ENCODE measurements around the gene SLC12A3.

Gene SLC12A3

GRCh38 chr16:56912746-56913708 is 48.0 kb downstream of the SLC12A3 start:
- Histone ChIP-seq H3K9ac (ENCODE audit: low read length) (peak overlapping the region; percentile 22; the same call in 1 of the 2 replicates), H3K4me2 (ENCODE audit: low read depth, low read length, poor library complexity, severe bottlenecking) (peak overlapping the region; percentile 38), H2AFZ (ENCODE audit: low read depth, low read length, severe bottlenecking) (no peak overlapping the region), H3K27me3 (ENCODE audit: low read length) (no peaks in the 10 kb centered on the region), H4K20me1 (ENCODE audit: low read depth, low read length) (no peaks in the 10 kb centered on the region), H3K9me2 (replicated peaks; ENCODE audit: insufficient read depth, low read length) (no peaks in the 10 kb centered on the region), H3K79me2 (ENCODE audit: insufficient read depth, low read length) (no peaks in the 10 kb centered on the region), H3K27ac (ENCODE audit: low read depth, low read length) (peak overlapping the region; percentile 54), H3F3A (ENCODE audit: insufficient read depth) (peaks cover 26% of the 10 kb centered on the region), H3K4me3 (ENCODE audit: insufficient read depth, low read length, poor library complexity, severe bottlenecking) (no peak overlapping the region), H3K36me3 (ENCODE audit: low read length) (no peaks in the 10 kb centered on the region), H3K9me3 (ENCODE audit: insufficient read depth, low read length) (no peaks in the 10 kb centered on the region)
- TF ChIP-seq EZH2phosphoT487 (conservative IDR thresholded peaks at IDR 0.05; ENCODE audit: low read length) (no peak), CTCF (IDR thresholded peaks at IDR 0.05; ENCODE audit: insufficient read depth, low read length, poor library complexity, severe bottlenecking) (no peak)

- H3K27ac ChIP-seq (ENCODE audit: low read depth, low read length): no peak overlapping the region
- TF ChIP-seq EZH2phosphoT487 (conservative IDR thresholded peaks at IDR 0.05; ENCODE audit: low read length): no peak
- no peak for TF ChIP-seq CTCF (IDR thresholded peaks at IDR 0.05; ENCODE audit: insufficient read depth, low read length, poor library complexity, severe bottlenecking)
Observed at GRCh38 chr16:56914896-56915295, 49.9 kb downstream of the SLC12A3 start.

GRCh38 chr16:56915336-56916119 is 50.5 kb downstream of the SLC12A3 start:
- H3K4me2 ChIP-seq (ENCODE audit: low read depth, low read length, poor library complexity, severe bottlenecking): no peak overlapping the region
- peak overlapping the region; percentile 29 for H3K4me3 ChIP-seq (ENCODE audit: insufficient read depth, low read length, poor library complexity, severe bottlenecking)
- no peaks in the 10 kb centered on the region for H3K9me3 ChIP-seq (ENCODE audit: insufficient read depth, low read length)

More at GRCh38 chr16:56914896-56915295, 49.9 kb downstream of the SLC12A3 start:
- no peaks in the 10 kb centered on the region for H3K9me3 ChIP-seq (ENCODE audit: insufficient read depth, low read length)
- no peaks in the 10 kb centered on the region for H3K27me3 ChIP-seq (ENCODE audit: low read length)
- H2AFZ ChIP-seq (ENCODE audit: low read depth, low read length, severe bottlenecking): no peak overlapping the region
- H3K36me3 ChIP-seq (ENCODE audit: low read length): no peaks in the 10 kb centered on the region
- no peak overlapping the region for H3K4me2 ChIP-seq (ENCODE audit: low read depth, low read length, poor library complexity, severe bottlenecking)
- H3K4me3 ChIP-seq (ENCODE audit: insufficient read depth, low read length, poor library complexity, severe bottlenecking): no peak overlapping the region
- peaks cover 35% of the 10 kb centered on the region for H3F3A ChIP-seq (ENCODE audit: insufficient read depth)
- H4K20me1 ChIP-seq (ENCODE audit: low read depth, low read length): no peaks in the 10 kb centered on the region
- no peaks in the 10 kb centered on the region for H3K79me2 ChIP-seq (ENCODE audit: insufficient read depth, low read length)
- no peaks in the 10 kb centered on the region for H3K9me2 ChIP-seq (replicated peaks; ENCODE audit: insufficient read depth, low read length)
- no peak overlapping the region for H3K9ac ChIP-seq (ENCODE audit: low read length)

More at GRCh38 chr16:56915336-56916119, 50.5 kb downstream of the SLC12A3 start:
- no peaks in the 10 kb centered on the region for H3K79me2 ChIP-seq (ENCODE audit: insufficient read depth, low read length)
- peak overlapping the region; percentile 80; the same call in 1 of the 2 replicates for H3K27ac ChIP-seq (ENCODE audit: low read depth, low read length)
- no peak overlapping the region for H2AFZ ChIP-seq (ENCODE audit: low read depth, low read length, severe bottlenecking)
- H3K9me2 ChIP-seq (replicated peaks; ENCODE audit: insufficient read depth, low read length): no peaks in the 10 kb centered on the region
- H3K36me3 ChIP-seq (ENCODE audit: low read length): no peaks in the 10 kb centered on the region
- no peaks in the 10 kb centered on the region for H4K20me1 ChIP-seq (ENCODE audit: low read depth, low read length)
- no peak overlapping the region for H3K9ac ChIP-seq (ENCODE audit: low read length)
- H3F3A ChIP-seq (ENCODE audit: insufficient read depth): peaks cover 28% of the 10 kb centered on the region
- no peak for TF ChIP-seq CTCF (IDR thresholded peaks at IDR 0.05; ENCODE audit: insufficient read depth, low read length, poor library complexity, severe bottlenecking)
- no peak for TF ChIP-seq EZH2phosphoT487 (conservative IDR thresholded peaks at IDR 0.05; ENCODE audit: low read length)
- H3K27me3 ChIP-seq (ENCODE audit: low read length): no peaks in the 10 kb centered on the region

Data from SU-DHL-6 (cell line).